Osteoblast (primary cell): ENCODE data around the gene RAB11A. TPM values are rescaled to one million over a fixed set of nuclear protein-coding genes. Genes with fewer than 3 reads are reported as not detected.
A peak's percentile ranks its signal among the peaks of the same experiment; 100 is the strongest.

ENCODE experiments used
- DNase-seq: peaks from one replicate; pipeline ENCODE4 v3.0.0; 2011; ENCODE audit warnings: low spot score, mixed read lengths; ENCODE audit not compliant: insufficient read length; ENCODE audit errors: missing footprints
- H2AFZ ChIP-seq: 2 replicates; pipeline ENCODE4 v1.6.0; 2011; ENCODE audit warnings: mild to moderate bottlenecking, low read length
- H3K27ac ChIP-seq: 2 replicates; pipeline ENCODE4 v1.5.1; 2011; ENCODE audit warnings: mild to moderate bottlenecking, low read depth, low read length, moderate library complexity
- H3K27me3 ChIP-seq: 2 replicates; pipeline ENCODE4 v1.6.0; 2012; ENCODE audit warnings: mild to moderate bottlenecking, control low read depth, inconsistent platforms, low read length, moderate library complexity; ENCODE audit not compliant: insufficient read depth
- H3K36me3 ChIP-seq: 2 replicates; pipeline ENCODE4 v1.5.1; 2011; ENCODE audit warnings: mild to moderate bottlenecking, low read length, control low read depth, moderate library complexity; ENCODE audit not compliant: insufficient read depth
- H3K4me1 ChIP-seq: 2 replicates; pipeline ENCODE4 v1.5.1; 2011; ENCODE audit warnings: mild to moderate bottlenecking, low read length, control low read depth, moderate library complexity; ENCODE audit not compliant: insufficient read depth
- H3K4me2 ChIP-seq: 2 replicates; pipeline ENCODE4 v1.6.0; 2011; ENCODE audit warnings: mild to moderate bottlenecking, low read length; ENCODE audit not compliant: insufficient read depth
- H3K4me3 ChIP-seq: fragments of 200-600 bp; sonication (generic); 3 replicates; pipeline ENCODE4 v1.5.1; 2012; ENCODE audit warnings: mild to moderate bottlenecking, low read length, inconsistent platforms; ENCODE audit not compliant: insufficient read depth
- H3K79me2 ChIP-seq: 2 replicates; pipeline ENCODE4 v1.6.0; 2012; ENCODE audit warnings: mild to moderate bottlenecking, low read length, control low read depth, inconsistent platforms; ENCODE audit not compliant: insufficient read depth
- H3K9me3 ChIP-seq: 2 replicates; pipeline ENCODE4 v1.5.1; 2011; ENCODE audit warnings: low read depth, low read length, control low read depth
- H4K20me1 ChIP-seq: 2 replicates; pipeline ENCODE4 v1.6.0; 2012; ENCODE audit warnings: mild to moderate bottlenecking, low read length, control low read depth; ENCODE audit not compliant: insufficient read depth
- CTCF ChIP-seq: IDR thresholded peaks from 2 replicates; pipeline ENCODE4 v1.5.1; 2011; ENCODE audit warnings: mild to moderate bottlenecking, low read depth, low read length, moderate library complexity; ENCODE audit errors: extremely low read depth
- small RNA-seq: library from RNA; depleted of rRNA; stranded (forward); fragments of <200 nt; gene quantifications from one replicate; pipeline ENCODE3, GENCODE V24; 2012
- total RNA-seq: library from RNA; depleted of rRNA; stranded (reverse); fragments of >200 nt; gene quantifications from 2 replicates; pipeline ENCODE4 v1.2.3, GENCODE V29; 2012

The RAB11A gene
- total RNA-seq, 1 donor: 68.0 TPM

GRCh38 chr15:65939901-65940617 lies 70.8 kb downstream of the RAB11A start:
- peak; percentile 83 for DNase-seq
- Histone ChIP-seq H3K9me3 (no peaks in the 10 kb centered on the region), H3K36me3 (no peaks in the 10 kb centered on the region), H3K79me2 (no peaks in the 10 kb centered on the region), H3K4me2 (no peak overlapping the region), H3K4me1 (peaks cover 15% of the 10 kb centered on the region), H3K27ac (no peak overlapping the region), H2AFZ (no peak overlapping the region), H4K20me1 (no peaks in the 10 kb centered on the region), H3K4me3 (no peak overlapping the region), H3K27me3 (peaks cover 7% of the 10 kb centered on the region)
- TF ChIP-seq CTCF: no peak

- TF ChIP-seq CTCF: no peak
- DNase-seq: no peak
- Histone ChIP-seq H3K79me2 (no peaks in the 10 kb centered on the region), H3K36me3 (no peaks in the 10 kb centered on the region), H2AFZ (no peak overlapping the region), H3K4me3 (no peak overlapping the region), H3K27ac (no peak overlapping the region), H3K9me3 (no peaks in the 10 kb centered on the region), H4K20me1 (no peaks in the 10 kb centered on the region), H3K4me1 (peaks cover 15% of the 10 kb centered on the region), H3K27me3 (peaks cover 9% of the 10 kb centered on the region), H3K4me2 (no peak overlapping the region)
Observed at GRCh38 chr15:65940618-65940909, 71.3 kb downstream of the RAB11A start.

Small RNAs within 50 kb of the gene (small RNA-seq; reads per million reads assigned to genes)
- not detected for gene RF00026

Other genes with a start within 250 kb of the RAB11A start
- gene SLC24A1, start 247.6 kb upstream of the RAB11A start, total RNA-seq: 10.1 and 11.8 TPM in 2 replicates
- gene DENND4A, start 77.2 kb upstream of the RAB11A start, total RNA-seq: 30.4 and 32.7 TPM in 2 replicates